GM11168 (cell line): ENCODE measurements around the gene SMIM29.

Experiments
- in situ Hi-C: fragments of 300-500 bp; cut with MboI; formaldehyde crosslinking; loops from one replicate; pipeline ENCODE4 v1.12.0; 2022; ENCODE audit warnings: low sequenced_read_pairs; ENCODE audit not compliant: unreplicated experiment

Gene SMIM29

DNA sequence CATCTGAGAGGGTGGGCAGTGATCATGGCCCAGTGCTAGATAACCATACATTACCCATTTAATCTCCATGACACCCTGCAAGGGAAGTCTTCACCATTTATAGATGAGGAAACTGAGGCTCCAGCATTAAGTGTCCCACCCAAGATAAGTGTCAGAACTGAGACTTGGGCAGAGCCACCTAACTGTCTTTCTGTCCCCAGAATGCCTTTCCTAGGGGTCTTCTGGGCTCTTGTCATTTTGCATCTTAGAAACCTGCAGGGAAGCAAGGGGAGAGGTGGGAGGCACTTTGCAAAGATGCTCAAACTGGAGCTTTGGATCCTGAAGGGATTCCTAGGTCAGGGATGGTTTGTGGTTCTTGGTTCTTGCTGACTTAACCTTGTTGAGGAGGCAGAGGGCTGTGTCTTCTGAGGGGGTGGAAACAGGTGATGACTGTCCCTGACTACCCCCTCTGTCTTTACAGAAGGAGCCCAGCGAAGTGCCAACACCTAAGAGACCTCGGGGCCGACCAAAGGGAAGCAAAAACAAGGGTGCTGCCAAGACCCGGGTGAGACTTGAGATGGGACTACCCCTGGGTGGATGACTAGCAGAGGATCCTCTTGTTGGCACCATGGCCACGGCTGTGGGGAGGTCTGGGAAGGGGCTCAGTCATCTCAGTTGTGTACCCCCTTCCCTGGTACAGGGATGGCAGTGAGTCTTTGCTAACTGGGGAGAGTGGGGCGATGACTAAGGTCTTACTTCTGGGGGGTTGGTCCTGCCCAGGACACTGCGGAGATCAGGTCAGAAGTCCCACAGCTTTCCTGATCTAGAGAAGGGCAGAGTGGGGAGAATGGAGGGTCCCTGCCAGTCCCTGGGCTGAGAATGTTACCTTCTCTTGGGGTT is 6.3 kb downstream of the SMIM29 start:
- in situ Hi-C loops = loop anchor here (5.0 to 25.0 kb wide), 2 partner anchors 175 to 370 kb away; no protein-coding TSS in a partner anchor

DNA sequence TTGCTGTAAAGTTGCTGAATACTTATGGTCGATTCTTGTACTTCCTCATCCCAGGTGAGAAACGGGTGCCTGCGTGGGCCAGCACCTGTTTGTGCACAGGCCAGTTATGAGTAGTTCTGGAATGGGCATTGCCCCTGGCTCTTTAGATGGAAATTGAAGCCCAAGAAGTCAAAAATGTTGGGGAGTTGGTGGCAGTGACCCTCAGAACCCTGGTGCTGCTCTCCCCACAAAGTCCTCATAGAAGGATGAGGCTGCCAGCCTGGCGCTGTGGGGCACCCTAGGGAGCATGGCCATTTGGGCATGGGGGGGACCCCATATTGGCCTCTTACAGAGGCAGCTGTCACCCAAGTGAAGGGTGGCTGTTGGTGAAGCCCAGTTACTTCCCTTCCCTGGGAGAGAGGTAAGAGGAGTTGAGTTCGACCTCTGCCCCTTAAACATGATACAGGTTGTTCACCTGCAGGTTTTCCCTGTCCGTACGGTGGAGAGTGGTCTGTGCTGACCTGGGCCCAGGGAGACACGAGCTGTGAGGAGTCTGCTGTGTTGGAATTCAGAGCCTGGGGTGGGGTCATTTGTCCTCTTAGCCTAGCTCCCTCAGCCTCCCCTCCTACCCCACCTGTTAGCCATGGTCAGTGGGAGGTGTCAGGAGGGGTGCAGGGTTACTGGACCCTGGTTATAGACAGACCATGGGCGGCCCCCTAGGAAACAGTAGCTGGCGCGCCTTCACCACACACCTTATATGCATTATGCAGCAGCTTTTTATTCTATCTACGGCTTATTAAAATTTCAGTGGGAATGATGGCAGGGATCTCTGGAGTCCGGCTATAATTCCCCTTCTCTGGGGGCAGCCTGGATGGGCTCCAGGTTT is 7.2 kb downstream of the SMIM29 start:
- in situ Hi-C loops = loop anchor here (5.0 to 25.0 kb wide), 2 partner anchors 176 to 371 kb away; no protein-coding TSS in a partner anchor

DNA sequence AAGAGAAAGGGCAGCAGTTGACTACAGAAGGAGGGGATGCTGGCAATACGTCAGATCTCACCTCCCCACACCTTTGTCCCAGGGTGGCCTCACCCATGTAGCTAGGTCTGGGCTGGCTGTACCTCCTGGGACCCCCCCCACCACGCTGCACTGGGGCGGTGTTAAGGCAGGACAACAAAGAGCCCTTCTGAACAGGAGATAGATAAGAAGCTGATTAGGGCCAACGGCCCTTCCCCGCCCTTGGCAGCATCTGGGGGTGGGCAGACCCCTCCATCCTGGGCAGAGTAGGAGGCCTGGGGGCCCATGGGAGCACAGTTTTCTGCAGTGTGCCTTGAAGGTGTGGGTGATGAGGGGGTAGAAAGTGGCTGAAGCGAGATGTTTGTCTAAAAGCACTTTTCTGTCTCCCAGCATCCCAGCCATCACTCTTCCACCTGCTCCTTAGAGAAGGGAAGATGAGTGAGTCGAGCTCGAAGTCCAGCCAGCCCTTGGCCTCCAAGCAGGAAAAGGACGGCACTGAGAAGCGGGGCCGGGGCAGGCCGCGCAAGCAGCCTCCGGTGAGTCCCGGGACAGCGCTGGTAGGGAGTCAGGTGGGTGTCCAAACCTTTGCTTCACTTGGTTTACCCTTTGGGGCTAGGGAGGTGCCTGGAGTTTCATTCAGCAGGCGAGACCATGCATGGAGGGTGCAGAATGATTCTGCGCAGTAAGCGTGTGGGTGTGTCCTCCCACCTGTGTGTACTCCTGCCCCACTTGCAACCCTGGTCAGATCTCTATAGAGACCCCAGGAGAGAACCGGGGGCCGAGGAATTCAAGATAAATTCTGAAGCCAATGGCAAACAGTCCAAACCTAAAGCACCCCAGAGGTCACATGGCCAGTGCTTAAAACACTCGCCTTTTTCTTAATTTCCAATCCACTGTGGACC is 8.2 kb downstream of the SMIM29 start:
- in situ Hi-C loops = loop anchor here (5.0 to 25.0 kb wide), 2 partner anchors 177 to 372 kb away; no protein-coding TSS in a partner anchor

- in situ Hi-C loops = loop anchor here (5.0 to 25.0 kb wide), 3 partner anchors 177 to 615 kb away; no protein-coding TSS in a partner anchor
Observed at GRCh38 chr6:34239893-34240292, 8.9 kb downstream of the SMIM29 start.

DNA sequence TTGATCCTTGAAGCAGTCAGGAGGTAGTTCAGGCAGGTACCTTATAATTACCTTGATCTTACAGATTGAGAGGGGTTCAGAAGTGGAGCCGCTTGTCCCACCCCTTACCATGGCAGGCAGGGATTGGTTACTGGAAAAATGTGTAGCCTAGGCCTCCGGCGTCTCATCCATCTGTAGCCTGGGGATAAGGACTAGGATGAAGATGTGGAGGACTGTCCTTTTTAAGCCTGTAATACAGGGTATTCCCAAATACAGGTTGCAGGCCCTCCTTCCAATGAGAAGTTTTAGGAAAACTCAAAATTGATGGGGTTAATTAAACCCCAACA is 9.3 kb downstream of the SMIM29 start:
- in situ Hi-C loops = loop anchor here (10.0 to 25.0 kb wide), 2 partner anchors 373 to 615 kb away; no protein-coding TSS in a partner anchor

GRCh38 chr6:34238585-34239499 is 10.0 kb downstream of the SMIM29 start:
- in situ Hi-C loops = loop anchor here (10.0 to 25.0 kb wide), 2 partner anchors 373 to 616 kb away; no protein-coding TSS in a partner anchor

GRCh38 chr6:34237722-34238584 is 10.9 kb downstream of the SMIM29 start:
- in situ Hi-C loops = loop anchor here (10.0 to 25.0 kb wide), 2 partner anchors 374 to 617 kb away; no protein-coding TSS in a partner anchor

- in situ Hi-C loops = loop anchor here (10.0 to 25.0 kb wide), 2 partner anchors 375 to 617 kb away; no protein-coding TSS in a partner anchor
Observed at GRCh38 chr6:34237316-34237721, 11.5 kb downstream of the SMIM29 start.

- in situ Hi-C loops = loop anchor here (10.0 to 25.0 kb wide), 2 partner anchors 376 to 618 kb away; no protein-coding TSS in a partner anchor
Observed at GRCh38 chr6:34236443-34237315, 12.1 kb downstream of the SMIM29 start, which contains the start of gene HMGA1. Gene HMGA1, plus strand, starts transcription at chr6:34236873. Its CDS starts 3,908 bp downstream, at chr6:34240781.

GRCh38 chr6:34236131-34236442 is 12.7 kb downstream of the SMIM29 start:
- in situ Hi-C loops = loop anchor here (10.0 to 25.0 kb wide), 2 partner anchors 376 to 619 kb away; no protein-coding TSS in a partner anchor

DNA sequence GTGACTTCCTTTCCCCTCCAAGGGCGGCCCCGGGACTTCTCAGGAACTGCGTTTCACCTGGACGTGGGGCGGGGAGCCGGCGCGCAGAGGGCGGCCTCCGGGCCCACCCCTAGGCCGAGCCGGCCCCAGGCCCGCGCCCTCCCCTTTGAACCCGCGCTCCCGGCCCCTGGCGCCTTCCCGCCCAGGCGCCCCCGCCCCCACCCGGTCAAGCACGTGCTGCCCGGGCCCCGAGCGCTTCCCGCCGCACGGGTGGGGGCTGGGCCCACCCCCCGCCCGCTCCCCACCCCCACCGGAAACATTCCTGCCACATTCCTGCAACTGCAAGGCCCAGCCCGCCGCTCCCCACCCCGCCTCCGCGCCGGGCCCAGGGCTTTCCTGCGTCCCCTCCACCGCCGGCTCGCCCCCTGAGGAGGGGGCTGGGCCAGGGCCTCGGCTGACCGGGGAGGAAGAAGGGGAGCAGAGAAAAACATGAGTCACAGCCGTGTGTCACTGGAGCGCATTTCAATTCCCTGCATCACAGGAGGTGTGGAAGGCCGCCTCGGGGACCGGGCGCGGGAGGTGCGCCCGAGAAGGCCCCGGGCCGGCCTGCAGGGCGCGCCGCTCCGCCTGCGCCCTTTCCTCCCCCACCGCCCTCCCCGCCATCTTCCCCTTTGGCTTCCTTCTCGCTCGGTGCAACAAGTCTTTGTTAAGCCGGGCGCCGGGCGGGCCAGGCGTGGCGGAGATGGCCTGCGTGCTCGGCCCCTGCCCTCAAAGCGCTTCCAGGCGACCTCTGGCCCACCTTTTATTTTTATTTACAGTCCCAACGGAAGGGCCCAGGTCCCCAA is 13.3 kb downstream of the SMIM29 start:
- in situ Hi-C loops = loop anchor here (10.0 to 25.0 kb wide), 2 partner anchors 377 to 619 kb away; no protein-coding TSS in a partner anchor

- in situ Hi-C loops = loop anchor here (10.0 to 25.0 kb wide), 2 partner anchors 378 to 620 kb away; no protein-coding TSS in a partner anchor
Observed at GRCh38 chr6:34234667-34235306, 14.0 kb downstream of the SMIM29 start.

DNA sequence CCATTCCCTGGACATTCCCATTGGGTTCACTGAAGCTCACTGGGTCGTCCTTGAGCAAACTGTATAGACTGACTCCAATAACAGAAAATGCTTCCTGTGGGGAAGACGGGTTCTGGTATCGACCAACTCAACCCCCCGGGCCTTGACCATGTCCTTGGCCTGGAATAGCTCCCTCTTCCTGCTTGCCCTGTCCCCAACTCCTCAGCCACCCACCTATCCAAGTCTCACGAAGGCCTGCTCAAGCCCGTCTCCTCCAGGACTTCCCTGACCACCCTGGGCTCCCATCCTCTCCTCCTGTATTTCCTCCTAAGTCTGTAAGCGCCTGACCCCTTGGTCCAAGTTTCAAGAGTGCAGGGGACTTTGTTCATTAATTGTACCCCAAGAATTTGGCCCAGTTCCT is 14.9 kb downstream of the SMIM29 start:
- in situ Hi-C loops = loop anchor here (10.0 to 25.0 kb wide), 2 partner anchors 378 to 621 kb away; no protein-coding TSS in a partner anchor

DNA sequence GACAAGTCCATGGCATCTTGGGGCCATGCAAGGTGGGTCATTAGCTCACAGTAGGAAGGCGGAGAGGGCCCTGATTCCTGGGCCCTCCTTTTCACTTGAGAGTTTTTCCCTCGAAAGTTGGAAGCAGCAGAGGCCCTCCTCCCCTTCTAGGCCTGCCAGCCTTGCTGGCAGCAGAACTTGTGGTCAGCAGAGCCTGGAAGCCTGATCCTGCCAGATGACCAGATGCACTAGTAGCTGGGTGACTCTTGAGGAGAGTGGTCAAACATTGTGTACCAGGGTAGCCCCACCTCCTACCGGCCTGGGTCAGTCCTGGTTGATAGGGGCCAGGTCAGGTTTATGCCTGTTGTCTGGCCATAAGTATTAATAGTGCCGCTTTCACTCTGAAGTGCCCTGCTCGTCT is 15.9 kb downstream of the SMIM29 start:
- in situ Hi-C loops = loop anchor here (10.0 to 25.0 kb wide), 2 partner anchors 379 to 622 kb away; no protein-coding TSS in a partner anchor
